RCC 7860 (cell line): Measurements from ENCODE around the gene ETS2.

Experiments used
- DNase-seq: peaks from one replicate; pipeline ENCODE4 v3.0.0-alpha.2; 2015; ENCODE audit warnings: low spot score
- FAIRE-seq: peaks from 2 replicates; lab custom pipeline; 2012; peaks lifted over from hg19 to GRCh38; lab: Jason Lieb, UNC

The ETS2 gene

GRCh38 chr21:38777015-38777414 lies 28.7 kb upstream of the ETS2 start:
- DNase-seq (no peak), FAIRE-seq (no peak)

DNA sequence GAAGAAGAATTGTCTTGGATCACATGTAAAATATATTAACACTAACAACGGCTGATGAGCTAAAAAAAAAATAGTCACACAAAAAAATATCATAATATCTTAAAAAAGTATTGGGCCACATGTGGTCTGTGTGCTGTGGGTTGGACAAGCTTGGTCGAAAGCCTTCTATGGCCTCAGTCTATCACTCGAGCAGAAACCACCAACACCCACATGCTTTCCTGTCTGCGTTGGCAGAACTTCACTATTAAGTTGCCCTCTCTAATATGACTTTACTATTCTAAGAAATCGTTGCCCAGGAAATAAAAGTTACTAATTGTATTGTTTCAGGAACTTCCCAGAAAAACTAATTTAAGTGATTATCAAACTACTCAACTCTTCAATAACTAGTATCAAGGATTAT lies 28.2 kb upstream of the ETS2 start:
- FAIRE-seq (peak; percentile 70), DNase-seq (no peak)

- FAIRE-seq (no peak), DNase-seq (no peak)
Measured at GRCh38 chr21:38780879-38781278, 24.9 kb upstream of the ETS2 start.

GRCh38 chr21:38784458-38785266 lies 21.1 kb upstream of the ETS2 start:
- DNase-seq, result no peak
- FAIRE-seq, result no peak

GRCh38 chr21:38785483-38785882 lies 20.2 kb upstream of the ETS2 start:
- FAIRE-seq (no peak), DNase-seq (no peak)

GRCh38 chr21:38787016-38787415 lies 18.7 kb upstream of the ETS2 start:
- DNase-seq, result no peak
- FAIRE-seq, result no peak

- DNase-seq (peak; percentile 97), FAIRE-seq (peak; percentile 90)
Measured at GRCh38 chr21:38787461-38788274, 18.1 kb upstream of the ETS2 start.

DNA sequence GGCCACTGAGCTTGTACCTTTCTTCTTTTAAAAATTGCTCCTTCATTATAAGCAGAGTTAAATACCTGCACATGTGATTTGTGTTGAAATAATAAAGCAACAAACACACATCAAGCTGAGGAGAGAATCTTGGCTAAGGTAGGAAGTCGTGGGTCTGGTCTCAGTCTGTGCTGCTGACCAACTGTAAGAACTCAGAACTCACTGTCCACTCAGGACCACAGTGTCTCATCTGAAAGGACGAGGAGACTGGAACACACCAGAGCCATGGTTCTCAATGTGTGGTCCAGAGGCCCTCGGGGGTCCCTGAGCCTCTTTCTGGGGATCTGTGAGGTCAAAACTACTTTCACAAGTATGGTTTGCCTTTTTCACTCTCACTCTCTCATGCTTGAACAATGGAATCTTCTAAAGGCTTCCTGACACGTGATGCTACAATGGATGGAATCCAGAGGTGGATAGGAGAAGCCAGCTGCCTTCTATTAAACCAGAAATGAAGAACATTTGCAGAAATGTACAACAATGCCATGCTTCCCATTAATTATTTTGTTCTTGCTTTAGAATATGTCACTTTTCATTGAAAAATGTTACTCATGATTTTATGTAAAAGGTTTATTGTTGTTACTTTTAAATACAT lies 17.3 kb upstream of the ETS2 start:
- FAIRE-seq (no peak), DNase-seq (no peak)

DNA sequence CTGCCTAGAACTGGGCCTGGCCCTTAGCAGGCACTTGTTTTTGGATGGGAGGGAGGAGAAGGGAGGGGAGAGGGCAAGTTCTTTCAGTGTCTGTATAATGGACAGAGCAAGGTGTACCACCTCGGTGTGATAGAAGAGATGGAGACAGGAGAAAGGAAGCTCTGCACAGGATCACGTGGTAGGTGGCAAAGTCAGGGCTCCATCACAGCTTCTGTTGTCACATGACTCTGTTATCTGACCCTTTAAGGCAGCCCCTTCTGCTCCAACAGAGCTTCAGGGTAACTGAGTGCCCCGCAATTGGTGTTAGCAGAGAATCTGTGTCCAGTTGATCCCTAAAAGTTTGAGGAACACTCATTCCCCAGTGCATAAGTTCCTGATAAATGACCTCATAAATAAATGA lies 16.5 kb upstream of the ETS2 start:
- FAIRE-seq, result no peak
- DNase-seq, result no peak

DNA sequence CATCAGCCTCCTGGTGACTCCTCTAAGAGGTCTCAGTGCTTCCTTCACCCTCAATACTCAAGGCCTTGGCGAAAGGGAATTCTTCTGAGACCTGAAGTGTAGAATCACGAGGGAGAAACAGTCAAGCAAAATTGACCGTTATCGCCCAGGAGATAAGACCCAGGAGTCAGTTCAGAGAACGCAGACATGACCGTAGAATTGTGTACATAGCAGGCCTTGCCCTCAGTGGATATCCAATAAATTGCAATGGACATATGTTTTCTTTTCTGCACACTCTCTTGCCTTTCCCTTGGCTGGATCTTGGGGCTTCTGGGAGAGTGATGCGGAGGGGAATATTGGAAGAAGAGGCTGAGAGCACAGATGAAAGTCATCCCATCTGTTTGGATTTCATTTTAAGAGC lies 15.7 kb upstream of the ETS2 start:
- DNase-seq, result no peak
- FAIRE-seq, result no peak

- FAIRE-seq (no peak), DNase-seq (no peak)
Measured at GRCh38 chr21:38790961-38791360, 14.8 kb upstream of the ETS2 start.

DNA sequence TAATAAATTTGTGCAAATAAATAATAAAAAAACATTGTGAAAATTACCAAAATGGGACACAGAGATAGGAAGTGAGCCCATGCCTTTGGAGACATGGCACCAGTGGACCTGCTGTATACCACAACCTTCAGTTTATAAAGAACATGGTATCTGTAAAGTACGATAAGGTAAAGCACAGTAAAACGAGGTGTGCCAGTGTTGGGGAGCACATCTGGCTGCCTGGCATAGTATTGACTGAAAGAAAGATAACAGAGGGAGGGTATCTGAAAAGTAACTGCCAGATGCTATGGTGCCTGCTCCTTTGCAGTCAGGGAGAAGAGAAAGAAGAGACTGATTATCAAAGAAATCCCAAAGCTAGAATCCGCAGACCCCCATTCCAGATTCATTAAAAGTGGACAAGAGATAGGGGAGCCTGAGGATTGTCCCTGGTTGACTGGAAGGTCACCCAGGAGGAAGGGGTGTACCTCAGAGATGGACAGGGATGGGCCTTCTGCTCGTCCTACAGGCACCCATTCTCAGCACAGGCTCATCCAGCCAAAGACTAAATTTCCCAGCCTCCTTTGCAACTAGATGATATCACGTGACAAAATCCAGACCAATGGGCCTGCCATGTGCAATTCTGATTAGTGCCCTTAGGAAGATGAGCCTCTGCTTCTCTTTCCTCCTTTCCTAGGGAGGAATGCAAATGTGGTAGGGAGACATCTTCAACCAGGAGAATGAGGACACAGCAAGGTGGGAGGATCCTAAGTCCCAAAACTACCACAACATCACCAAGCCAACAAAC lies 12.9 kb upstream of the ETS2 start:
- no peak for FAIRE-seq
- DNase-seq, result no peak

GRCh38 chr21:38793926-38794713 lies 11.6 kb upstream of the ETS2 start:
- DNase-seq (no peak), FAIRE-seq (no peak)

- DNase-seq (no peak), FAIRE-seq (no peak)
Measured at GRCh38 chr21:38794978-38795377, 10.8 kb upstream of the ETS2 start.

DNA sequence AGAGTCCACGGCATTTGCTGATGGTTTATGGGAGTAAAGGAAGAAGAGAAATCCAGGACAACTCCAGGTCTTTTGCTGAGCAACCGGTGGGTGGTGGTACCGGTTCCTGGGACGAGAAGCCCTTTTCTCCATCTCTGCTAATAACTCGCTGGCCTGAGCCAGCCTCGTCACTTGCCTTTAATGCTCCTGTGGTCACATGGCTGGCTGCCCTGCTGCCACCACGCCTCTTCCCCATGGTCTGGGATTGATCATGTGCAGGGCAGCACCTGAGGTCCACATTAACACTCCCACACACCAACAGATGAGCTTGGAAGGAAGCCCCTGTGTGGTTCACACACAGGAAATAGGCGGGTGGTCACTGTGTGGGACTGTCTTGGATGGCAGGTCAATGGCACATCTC lies 10.3 kb upstream of the ETS2 start:
- FAIRE-seq (no peak), DNase-seq (no peak)

DNA sequence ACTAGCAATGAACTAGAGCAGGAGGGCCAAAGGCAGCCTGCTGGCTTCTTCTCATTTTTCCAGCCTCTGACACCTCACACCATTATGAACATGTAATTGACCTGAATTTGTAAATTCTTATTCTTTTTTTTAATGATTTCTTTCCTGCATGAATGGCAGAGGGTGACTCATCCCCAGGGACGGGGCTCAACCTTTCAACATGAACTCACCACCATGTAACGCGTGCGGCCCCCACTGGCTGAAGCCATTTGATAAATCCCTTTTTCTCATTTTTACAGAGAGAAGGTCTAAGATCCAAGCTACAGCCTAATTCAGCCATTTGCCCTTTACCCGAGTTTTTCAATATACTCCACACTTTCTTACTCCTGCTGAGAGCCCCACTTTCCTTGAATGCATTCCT lies 9.3 kb upstream of the ETS2 start:
- peak; percentile 66 for DNase-seq
- peak; percentile 49 for FAIRE-seq

DNA sequence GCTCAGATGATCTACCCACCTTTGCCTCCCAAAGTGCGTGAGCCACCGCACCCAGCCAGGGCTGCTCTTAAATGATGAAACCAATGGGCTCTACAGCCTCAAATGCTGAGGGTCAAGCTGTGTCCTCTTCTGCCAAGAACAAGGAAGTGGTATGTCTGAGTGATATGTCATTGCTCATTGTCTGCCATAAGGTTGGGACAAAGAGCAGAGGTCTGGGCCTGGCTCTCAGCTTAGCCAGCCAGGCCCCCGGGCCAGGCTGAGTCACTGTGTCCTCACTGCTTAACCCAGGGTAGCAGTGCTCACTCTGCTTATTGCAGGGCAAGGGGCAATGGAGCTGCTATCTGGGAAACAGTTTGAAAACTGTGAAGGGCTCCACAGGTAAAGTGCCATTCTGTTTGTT lies 8.3 kb upstream of the ETS2 start:
- FAIRE-seq (peak; percentile 81), DNase-seq (peak; percentile 89)

- no peak for FAIRE-seq
Measured at GRCh38 chr21:38798081-38798480, 7.6 kb upstream of the ETS2 start.

GRCh38 chr21:38798481-38798882 lies 7.2 kb upstream of the ETS2 start:
- peak; percentile 94 for DNase-seq
- FAIRE-seq, result peak; percentile 85

More at GRCh38 chr21:38798081-38798480, 7.6 kb upstream of the ETS2 start:
- no peak for DNase-seq
